K562 (cell line): ENCODE results near the gene MAML1. TPM values are rescaled to one million over a fixed set of nuclear protein-coding genes. Genes with fewer than 3 reads are reported as not detected.

Source experiments
- ATF3 ChIP-seq, 2 experiments: fragments of 450-650 bp in 1 of 2; sonication (generic) in 1 of 2; formaldehyde crosslinking in 1 of 2; IDR thresholded peaks in 1 of 2; conservative IDR thresholded peaks in 1 of 2; 2 replicates each; pipeline versions ENCODE4 v1.6.1 to v1.8.1; 2016 to 2023; ENCODE audit warnings: mild to moderate bottlenecking in 2 of 2, moderate library complexity in 2 of 2, inconsistent platforms in 1 of 2, missing genetic modification reagents in 1 of 2
- ATF6 ChIP-seq: sonication (generic); formaldehyde crosslinking; IDR thresholded peaks from 2 replicates; pipeline ENCODE4 v1.4.0; 2020; ENCODE audit warnings: mild to moderate bottlenecking, missing genetic modification reagents
- NR2C2 ChIP-seq, 2 experiments: fragments of 200-800 bp in 1 of 2; sonication (Bioruptor generic) in 1 of 2; sonication (generic) in 1 of 2; formaldehyde crosslinking in 1 of 2; IDR thresholded peaks; 2 replicates each; pipeline versions ENCODE4 v1.6.1 to v1.8.0; 2016 to 2022; ENCODE audit warnings: mild to moderate bottlenecking in 1 of 2, missing compliant biosample characterization in 1 of 2, missing genetic modification characterization in 1 of 2, missing genetic modification reagents in 1 of 2
- RCOR1 ChIP-seq, 2 experiments: IDR thresholded peaks; 2 replicates each; pipeline ENCODE4 v1.6.1; 2012; ENCODE audit warnings: low read depth in 2 of 2, low read length in 2 of 2, borderline replicate concordance in 1 of 2, improper control_type of control experiment in 1 of 2
- REST ChIP-seq, 2 experiments: fragments of 450-650 bp; formaldehyde crosslinking in 1 of 2; IDR thresholded peaks; 2 replicates each; pipeline versions ENCODE4 v1.4.0 to v1.6.1; 2014 to 2020; ENCODE audit warnings: mild to moderate bottlenecking in 2 of 2, borderline replicate concordance in 1 of 2, low read depth in 1 of 2
- RNF2 ChIP-seq: sonication (generic); IDR thresholded peaks from 2 replicates; pipeline ENCODE4 v1.6.1; 2016
- RUNX1 ChIP-seq: sonication (generic); IDR thresholded peaks from 2 replicates; pipeline ENCODE4 v1.6.1; 2016; ENCODE audit warnings: antibody characterized with exemption, low read depth
- TAF1 ChIP-seq: IDR thresholded peaks from 2 replicates; pipeline ENCODE4 v1.6.1; 2011; ENCODE audit warnings: mild to moderate bottlenecking, low read length, moderate library complexity; ENCODE audit not compliant: insufficient read depth, control insufficient read depth, severe bottlenecking; ENCODE audit errors: extremely low read depth
- TRIM24 ChIP-seq, 2 experiments: fragments of 450-650 bp; IDR thresholded peaks; 2 replicates each; pipeline ENCODE4 v1.6.1; 2016
- XRCC4 ChIP-seq: IDR thresholded peaks from one replicate; pipeline ENCODE4 v1.6.1; 2011; ENCODE audit not compliant: insufficient read depth, insufficient read length; ENCODE audit errors: extremely low read depth
- XRCC5 ChIP-seq: fragments of 200-400 bp; formaldehyde crosslinking; IDR thresholded peaks from 2 replicates; pipeline ENCODE4 v1.6.1; 2017; ENCODE audit warnings: low read depth, mild to moderate bottlenecking, low read length
- ZBTB8A ChIP-seq: fragments of 450-650 bp; IDR thresholded peaks from 2 replicates; pipeline ENCODE4 v1.6.1; 2018; ENCODE audit warnings: mild to moderate bottlenecking, moderate library complexity; ENCODE audit not compliant: partially characterized antibody
- ZEB2 ChIP-seq: fragments of 450-650 bp; IDR thresholded peaks from 2 replicates; pipeline ENCODE4 v1.6.1; 2016
- ZFP36 ChIP-seq: fragments of 150-350 bp; IDR thresholded peaks from 2 replicates; pipeline ENCODE4 v1.6.1; 2018; ENCODE audit warnings: low read length, low read depth; ENCODE audit not compliant: partially characterized antibody
- ZNF76 ChIP-seq: fragments of 250-450 bp; sonication (Bioruptor Pico); IDR thresholded peaks from 2 replicates; pipeline ENCODE4 v1.4.0; 2020; ENCODE audit warnings: mild to moderate bottlenecking, moderate library complexity, borderline replicate concordance
- ZNF764 ChIP-seq: fragments of 250-450 bp; sonication (Bioruptor Pico); IDR thresholded peaks from 2 replicates; pipeline ENCODE4 v1.4.0; 2020; ENCODE audit warnings: low read depth, mild to moderate bottlenecking, moderate library complexity
- polyA plus RNA-seq, 8 experiments: library from polyadenylated mRNA; depleted of rRNA in 4 of 8; stranded (reverse) in 5 of 8; unstranded in 3 of 8; fragments of >200 nt; fragmentation: Nextera tagmentation in 2 of 8; fragmentation: Illumina TruSeq in 1 of 8; extraction: Ambion mirVana in 2 of 8; extraction: Trizol in 1 of 8; gene quantifications; 2 replicates each; pipeline versions ENCODE4 v1.2.1 to v1.2.3, GENCODE V29; 2011 to 2014; ENCODE audit warnings: inconsistent platforms in 1 of 8, missing spikeins in 1 of 8
- total RNA-seq, 7 experiments: library from RNA; depleted of rRNA in 6 of 7; stranded (reverse); fragments of >200 nt in 6 of 7; fragmentation: Illumina TruSeq in 2 of 7; extraction: Trizol in 2 of 7; gene quantifications; 2 replicates each; pipeline versions ENCODE4 v1.2.1 to v1.2.3, GENCODE V29; 2011 to 2021; ENCODE audit warnings: low replicate concordance in 1 of 7

The MAML1 gene
- total and polyA plus RNA-seq, 9 of the 15 experiments (the other 6 are each of a cell fraction or from before 2014, with no cell fraction given) = 0.32 to 18.4 (median 7.0) TPM

GRCh38 chr5:179818746-179819295 lies 86.2 kb downstream of the MAML1 start (continued):
- peak; percentile 96 for TF ChIP-seq ATF3 (IDR thresholded peaks at IDR 0.05)
- peak; percentile 94 for TF ChIP-seq ATF3 (CRISPR knock-in tag; conservative IDR thresholded peaks at IDR 0.05)
- TF ChIP-seq RCOR1 (IDR thresholded peaks at IDR 0.05; ENCODE audit: borderline replicate concordance in 1 of 2, low read depth in 2 of 2, low read length in 2 of 2) = peak in 1 of 2 experiments; percentile 70; a peak in 1 of 4 replicates
- TF ChIP-seq XRCC4 = no peak
- TF ChIP-seq NR2C2 (CRISPR knock-in tag; IDR thresholded peaks at IDR 0.05) = peak; percentile 94
- peak; percentile 98 for TF ChIP-seq NR2C2 (tag; IDR thresholded peaks at IDR 0.05)
- TF ChIP-seq TAF1 = peak; percentile 52
- no peak for TF ChIP-seq RUNX1
- TF ChIP-seq ZNF76 (CRISPR knock-in tag) = 0 out of 2 replicates have a peak, but pooled peaks have one; percentile 16
- TF ChIP-seq ZFP36 = peak; percentile 22
- TF ChIP-seq ATF6 = no peak
- TF ChIP-seq REST (IDR thresholded peaks at IDR 0.05; ENCODE audit: borderline replicate concordance) = peak; percentile 66
- TF ChIP-seq REST (CRISPR knock-in tag; IDR thresholded peaks at IDR 0.05; ENCODE audit: low read depth) = no peak
- no peak for TF ChIP-seq ZNF764 (CRISPR knock-in tag)
- peak; percentile 94 for TF ChIP-seq RNF2
- peak; percentile 83 for TF ChIP-seq ZEB2
- peak; percentile 38 to 62; a peak in 2 of 4 replicates for TF ChIP-seq TRIM24 (IDR thresholded peaks at IDR 0.05)
- no peak for TF ChIP-seq ZBTB8A
- 0 out of 2 replicates have a peak, but pooled peaks have one; percentile 37 for TF ChIP-seq XRCC5
